HG03039 (cell line): Measurements from ENCODE around the gene IPO11.
"Not testable (repeated sequence)": the region's sequence is repeated elsewhere in the genome, so short reads cannot be mapped to it uniquely, and the experiment has no call there.

Experiments
- ATAC-seq: cut with Tn5 transposase; IDR thresholded peaks from one replicate; pipeline ENCODE4 v1.9.1; 2021; ENCODE audit warnings: mild to moderate bottlenecking, moderate library complexity; ENCODE audit not compliant: unreplicated experiment

The IPO11 gene

GRCh38 chr5:62594364-62594984, 181.9 kb downstream of the IPO11 start:
- ATAC-seq, result no peak

GRCh38 chr5:62596096-62596495, 183.5 kb downstream of the IPO11 start:
- no peak for ATAC-seq

DNA sequence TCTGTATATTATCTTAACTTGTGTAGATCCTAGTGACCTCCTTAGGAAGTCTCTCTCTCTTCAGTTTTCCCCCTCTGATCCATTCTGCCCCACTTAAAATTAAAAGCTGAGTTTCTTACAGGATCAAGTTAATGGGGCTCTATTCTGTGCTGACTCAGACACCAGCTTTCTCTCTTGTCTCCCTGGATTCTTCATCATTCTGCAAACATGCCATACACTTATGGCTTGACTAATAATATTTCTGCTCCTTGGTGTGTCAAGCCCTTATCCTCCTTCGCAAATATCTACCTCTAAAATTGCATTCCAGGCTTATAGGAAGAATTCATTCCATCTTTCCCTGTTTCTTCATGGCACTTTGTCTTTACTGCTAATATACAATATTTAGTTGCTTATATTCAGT, 184.1 kb downstream of the IPO11 start:
- no peak for ATAC-seq

- no peak for ATAC-seq
Measured at GRCh38 chr5:62597314-62597713, 184.8 kb downstream of the IPO11 start.

DNA sequence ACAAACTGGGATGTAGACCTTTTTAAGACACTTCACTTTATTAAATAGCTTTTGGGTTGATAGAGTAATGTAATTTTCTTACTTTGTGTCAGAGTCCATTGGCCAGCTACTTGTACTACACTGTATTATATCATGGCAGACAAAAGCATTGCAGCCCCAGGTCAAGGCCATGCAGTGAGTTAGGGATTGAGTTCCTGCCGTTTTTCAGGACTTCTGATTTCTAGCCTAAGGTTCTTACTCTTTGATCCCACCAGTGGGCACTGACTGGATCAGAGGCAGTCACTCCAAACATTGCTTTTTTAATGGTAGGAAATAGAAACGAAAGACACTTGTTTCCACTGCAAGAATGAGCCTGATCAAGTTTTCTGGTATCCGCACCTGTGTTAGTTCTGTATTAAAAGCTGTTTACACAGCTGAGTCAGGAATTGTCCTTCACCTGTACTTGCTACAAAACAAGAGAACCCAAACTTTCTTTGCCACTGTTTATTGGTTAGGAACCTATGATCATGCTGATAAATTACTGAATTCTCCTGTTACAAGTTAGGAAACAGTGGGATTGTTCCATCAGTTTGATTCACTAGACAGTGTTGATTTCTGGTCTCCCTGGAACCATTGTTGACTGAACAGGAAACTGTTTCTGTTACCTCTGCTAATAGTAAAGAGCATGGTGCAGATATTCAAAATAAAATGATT, 188.1 kb downstream of the IPO11 start:
- no peak for ATAC-seq

GRCh38 chr5:62603934-62604333, 191.4 kb downstream of the IPO11 start:
- ATAC-seq, result no peak

- no peak for ATAC-seq
Measured at GRCh38 chr5:62605638-62606037, 193.1 kb downstream of the IPO11 start.

DNA sequence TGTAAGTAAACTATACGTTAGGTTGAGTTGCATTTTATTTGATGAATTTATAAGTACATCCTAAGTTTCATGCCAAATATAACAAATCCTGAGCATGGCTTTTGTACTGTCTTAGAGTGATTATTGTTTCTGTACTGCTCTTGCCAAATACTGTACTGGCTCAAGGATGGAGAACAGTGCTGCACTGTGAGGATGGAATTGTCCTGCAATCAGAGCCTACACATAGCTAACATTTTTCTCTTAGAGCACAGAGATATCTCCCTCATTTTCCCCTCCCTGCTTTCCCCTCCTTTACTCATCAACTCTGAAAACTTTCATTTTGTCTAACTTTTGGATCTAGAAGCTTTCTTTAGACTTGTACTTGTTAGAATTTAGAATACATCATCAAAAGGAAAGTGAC, 194.3 kb downstream of the IPO11 start:
- ATAC-seq, result no peak

- no peak for ATAC-seq
Measured at GRCh38 chr5:62607615-62608014, 195.1 kb downstream of the IPO11 start.

GRCh38 chr5:62608529-62609511, 196.3 kb downstream of the IPO11 start:
- no peak for ATAC-seq

- ATAC-seq, result no peak
Measured at GRCh38 chr5:62614355-62614754, 201.8 kb downstream of the IPO11 start.

- no peak for ATAC-seq
Measured at GRCh38 chr5:62616615-62617277, 204.2 kb downstream of the IPO11 start.

GRCh38 chr5:62617943-62618342, 205.4 kb downstream of the IPO11 start:
- ATAC-seq, result no peak

DNA sequence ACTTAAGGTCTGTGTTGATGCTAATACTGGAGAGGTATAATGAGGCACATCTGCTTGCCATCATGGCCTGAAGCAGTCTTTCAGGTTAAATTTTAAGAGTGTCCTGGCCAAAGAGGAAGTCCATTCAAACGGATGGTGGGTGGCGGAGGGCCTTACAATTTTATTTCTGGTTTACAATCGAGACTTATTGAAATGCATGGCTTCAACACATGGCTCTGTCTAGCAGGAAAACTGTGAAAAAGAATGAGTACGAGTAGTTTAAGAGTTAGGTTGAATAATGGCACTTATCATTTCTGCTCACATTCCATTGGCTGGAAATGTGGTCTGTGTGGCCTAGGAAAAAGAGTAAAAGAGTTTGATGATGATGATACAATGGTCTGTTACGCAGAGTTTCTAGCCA, 208.2 kb downstream of the IPO11 start:
- no peak for ATAC-seq

DNA sequence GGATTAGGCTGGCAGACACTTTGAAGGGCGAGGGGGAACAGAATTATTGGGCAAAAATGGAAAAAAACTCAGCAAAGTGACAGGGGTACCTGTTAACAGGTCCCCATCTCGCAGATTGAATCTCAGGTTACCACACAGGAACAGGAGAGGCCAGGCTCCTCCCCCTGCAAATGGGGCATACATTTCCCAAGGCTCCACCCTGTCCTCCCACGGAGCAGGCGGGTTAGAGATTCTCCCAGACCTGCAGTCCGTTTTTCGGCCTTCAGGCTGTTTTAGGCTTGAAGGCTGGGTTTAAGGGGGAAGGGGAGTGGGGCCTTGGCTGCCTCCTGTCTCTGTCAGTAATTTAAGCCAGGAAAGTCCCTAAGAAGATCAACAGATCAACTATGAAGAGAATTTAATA, 208.7 kb downstream of the IPO11 start:
- ATAC-seq, result no peak

GRCh38 chr5:62623271-62623670, 210.7 kb downstream of the IPO11 start:
- no peak for ATAC-seq

GRCh38 chr5:62624436-62624835, 211.9 kb downstream of the IPO11 start:
- not testable (repeated sequence) for ATAC-seq

DNA sequence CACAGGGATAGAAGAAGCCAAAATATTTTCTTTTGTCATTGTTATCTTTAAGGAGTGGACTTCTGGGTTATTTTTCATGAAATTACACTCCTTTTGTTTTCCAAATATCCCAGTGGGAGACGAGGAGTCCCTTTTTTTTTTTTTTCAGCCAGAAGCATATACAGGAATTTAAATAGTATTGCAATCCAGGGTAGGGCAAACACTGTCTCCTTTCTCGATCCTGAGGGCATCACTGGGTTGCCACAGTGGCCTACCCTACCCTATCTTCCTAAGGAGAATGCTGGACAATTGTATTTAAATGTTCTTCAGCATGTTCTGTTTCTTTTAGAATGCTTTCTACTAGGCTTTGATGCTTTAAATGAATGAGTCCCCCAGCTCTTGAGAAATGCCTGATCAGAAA, 214.0 kb downstream of the IPO11 start:
- ATAC-seq, result no peak

DNA sequence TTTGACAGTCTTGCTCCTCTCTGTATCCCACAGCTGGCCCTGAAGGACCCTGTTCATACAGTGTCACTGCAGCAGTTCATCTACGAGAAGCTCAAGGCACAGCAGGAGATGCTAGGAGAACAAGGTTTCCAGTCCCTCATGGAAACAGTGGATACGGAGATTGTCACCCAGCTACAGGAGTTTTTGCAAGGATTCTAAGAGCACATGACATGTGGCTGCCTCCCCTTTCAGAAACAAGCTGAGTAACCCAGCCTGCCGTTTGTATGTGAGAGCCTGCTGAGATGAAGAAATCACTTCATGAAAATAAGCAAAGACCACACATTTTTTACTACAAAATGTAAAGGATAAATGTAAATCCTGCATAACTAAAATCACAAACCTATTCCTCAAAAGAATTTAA, 214.6 kb downstream of the IPO11 start:
- ATAC-seq, result no peak

- no peak for ATAC-seq
Measured at GRCh38 chr5:62627901-62628300, 215.3 kb downstream of the IPO11 start.

- no peak for ATAC-seq
Measured at GRCh38 chr5:62631909-62632580, 219.5 kb downstream of the IPO11 start.
